GM23248 (cell line): ENCODE measurements around the gene PLA2G2A.

Experiments used
- EZH2 ChIP-seq: fragments of 200-600 bp; sonication (generic); IDR thresholded peaks from 2 replicates; pipeline ENCODE4 v1.6.1; 2018; ENCODE audit warnings: antibody characterized with exemption, mild to moderate bottlenecking; ENCODE audit not compliant: insufficient read depth, poor library complexity, severe bottlenecking
- EZH2phosphoT487 ChIP-seq: fragments of 200-600 bp; sonication (generic); IDR thresholded peaks from 2 replicates; pipeline ENCODE4 v1.6.1; 2018; ENCODE audit warnings: antibody characterized with exemption, moderate library complexity, mild to moderate bottlenecking, low read depth; ENCODE audit not compliant: insufficient read depth

DNA sequence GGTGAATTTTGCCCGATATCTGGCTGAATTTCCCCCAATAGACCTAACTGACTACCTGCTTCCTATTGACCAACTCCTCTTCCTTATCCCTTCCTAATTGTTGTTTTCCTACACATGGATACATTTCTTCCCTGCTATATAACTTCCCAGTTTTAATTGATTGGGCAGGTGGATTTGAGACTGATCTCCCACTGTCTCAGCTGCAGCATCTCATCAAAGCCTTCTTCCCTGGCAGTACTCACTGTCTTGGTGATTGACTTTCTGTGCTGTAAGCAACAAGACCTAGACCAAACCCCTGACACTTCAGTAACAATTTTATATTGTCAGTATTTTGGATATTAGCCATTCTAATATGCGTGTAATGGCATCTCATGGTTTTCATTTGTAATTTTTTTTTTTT is 11.3 kb upstream of the PLA2G2A start:
- TF ChIP-seq EZH2phosphoT487 (no peak), EZH2 (no peak)
